ENCODE data around the gene TLL1.

Gene TLL1

DNA sequence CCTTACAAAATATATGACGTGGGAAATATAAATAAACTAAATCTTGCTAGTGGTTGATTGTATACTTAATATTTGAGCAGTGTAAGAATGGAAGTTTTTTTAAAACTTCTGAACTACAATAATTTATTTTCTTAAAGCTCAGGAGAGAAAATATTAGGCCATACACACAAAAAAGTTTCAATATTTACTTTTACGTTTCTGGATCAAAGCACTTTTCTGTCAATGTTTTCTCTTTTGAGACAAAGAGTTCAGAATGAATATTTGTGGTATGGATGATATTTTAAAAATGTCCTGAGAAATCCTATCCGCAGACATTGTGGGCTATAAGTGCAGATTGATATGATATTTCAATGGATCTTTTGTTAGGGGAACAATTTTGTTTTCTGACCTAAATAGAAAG is 109.9 kb downstream of the TLL1 start:
- no peak for DNase-seq

DNA sequence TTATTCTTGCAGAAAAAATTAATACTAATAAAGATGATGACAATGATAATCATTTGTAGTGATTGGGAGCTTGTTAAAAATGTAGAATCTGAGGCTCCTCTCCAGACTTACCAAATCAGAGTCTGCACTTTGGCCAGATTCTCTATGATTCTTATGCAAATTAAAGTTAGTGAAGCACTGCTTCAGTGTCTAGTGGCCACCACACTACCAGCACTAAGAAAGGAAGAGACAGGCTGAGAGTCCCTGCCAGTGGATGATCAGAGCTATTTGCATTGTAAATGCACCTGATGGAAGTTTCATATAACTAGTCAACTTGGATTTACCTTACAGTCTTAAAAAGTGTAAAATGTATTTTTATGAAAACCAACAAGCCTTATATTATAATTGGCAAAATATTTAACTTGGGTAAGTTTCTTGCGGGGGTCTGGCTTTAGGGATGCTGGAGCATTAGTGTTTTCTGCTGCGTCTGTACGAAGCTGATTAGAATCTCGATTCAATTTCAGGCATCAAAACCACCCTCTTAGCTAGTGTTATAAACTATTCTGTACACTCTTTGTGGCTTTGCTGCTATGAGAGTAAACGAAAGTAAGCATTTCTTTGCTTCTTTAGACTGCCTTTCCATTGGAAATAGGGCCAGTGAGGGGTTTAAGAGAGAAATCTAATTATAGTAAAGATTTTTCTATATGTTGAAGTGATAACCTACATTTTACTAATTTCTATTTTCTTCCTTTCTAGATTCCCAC is 114.1 kb downstream of the TLL1 start:
- no peak for DNase-seq

- DNase-seq = peak; percentile 85
Observed at GRCh38 chr4:165991325-165992180, 118.5 kb downstream of the TLL1 start.

DNA sequence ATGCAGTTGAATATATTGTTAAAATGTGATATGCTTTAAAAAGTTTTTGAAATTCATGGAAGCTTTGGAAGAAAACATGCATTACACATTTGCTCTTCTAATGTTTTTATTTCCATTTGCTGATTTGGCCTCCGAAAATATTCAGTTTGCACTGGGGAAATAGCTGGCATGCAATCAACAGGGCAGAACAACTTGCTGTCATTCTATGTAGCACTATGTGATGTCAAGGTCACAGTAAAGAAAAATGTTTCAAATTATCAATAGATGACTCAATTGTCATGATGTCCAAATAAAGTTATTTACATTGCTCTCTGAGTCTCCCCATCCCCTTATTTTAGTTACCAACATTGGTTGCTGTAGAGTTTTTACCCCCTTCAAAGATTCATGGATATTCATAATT is 119.2 kb downstream of the TLL1 start:
- peak; percentile 41 for DNase-seq

GRCh38 chr4:165994701-165995100 is 121.7 kb downstream of the TLL1 start:
- peak; percentile 52 for DNase-seq

GRCh38 chr4:166003811-166004210 is 130.8 kb downstream of the TLL1 start:
- DNase-seq = no peak

DNA sequence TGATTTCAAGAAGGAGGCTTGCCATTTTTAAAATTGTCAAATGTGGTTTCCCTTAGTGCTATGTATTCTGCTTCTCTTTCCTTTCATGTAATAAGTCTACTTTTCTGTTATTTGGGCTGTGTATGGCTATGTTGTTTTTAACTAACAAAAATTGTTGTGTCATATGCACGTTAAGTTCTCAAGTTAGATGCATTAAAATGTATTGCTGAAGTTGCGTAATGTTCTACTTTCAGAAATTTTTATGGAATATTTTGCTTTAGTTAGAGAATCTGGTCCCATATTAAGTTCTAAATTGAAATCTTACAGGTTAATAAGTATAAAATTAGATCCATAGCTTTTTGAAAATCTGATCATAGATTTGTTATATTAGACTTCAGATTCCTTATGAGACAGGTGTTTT is 133.2 kb downstream of the TLL1 start:
- DNase-seq = no peak

DNA sequence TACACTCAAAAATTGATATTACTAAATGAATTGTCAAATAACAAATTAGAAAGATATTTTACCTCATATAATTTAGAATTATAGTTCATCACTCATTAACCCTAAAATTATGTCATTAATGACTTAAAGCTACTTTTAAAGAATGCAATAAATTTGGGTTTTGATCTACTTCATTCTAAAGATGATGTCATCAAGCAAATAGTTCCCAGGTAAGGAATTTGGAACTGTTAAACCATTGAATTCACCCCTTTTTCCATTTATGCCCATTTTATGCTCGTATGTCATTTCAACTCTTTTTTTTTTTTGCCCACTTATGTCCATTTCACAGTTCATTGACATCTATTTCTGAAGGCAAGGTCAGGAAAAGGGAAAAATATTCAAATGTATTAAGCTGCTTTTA is 135.5 kb downstream of the TLL1 start:
- no peak for DNase-seq

GRCh38 chr4:166012129-166013030 is 139.3 kb downstream of the TLL1 start:
- DNase-seq = peak; percentile 34

DNA sequence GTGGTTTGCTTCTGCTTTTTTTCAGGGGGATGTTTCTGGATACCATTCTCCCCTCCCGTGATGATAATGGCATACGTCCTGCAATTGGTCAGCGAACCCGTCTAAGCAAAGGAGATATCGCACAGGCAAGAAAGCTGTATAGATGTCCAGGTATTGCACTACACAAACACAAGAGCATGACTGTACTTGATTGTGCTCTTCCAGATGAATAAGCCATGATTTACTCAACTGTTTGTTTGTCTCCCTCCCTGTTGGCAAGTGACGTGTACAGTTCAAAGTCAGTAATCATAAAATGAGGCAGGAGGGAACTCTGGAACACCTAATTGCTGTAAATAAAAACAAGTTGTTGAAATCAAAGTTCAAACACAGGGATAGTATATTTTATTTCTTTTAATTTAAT is 141.4 kb downstream of the TLL1 start:
- DNase-seq = no peak

DNA sequence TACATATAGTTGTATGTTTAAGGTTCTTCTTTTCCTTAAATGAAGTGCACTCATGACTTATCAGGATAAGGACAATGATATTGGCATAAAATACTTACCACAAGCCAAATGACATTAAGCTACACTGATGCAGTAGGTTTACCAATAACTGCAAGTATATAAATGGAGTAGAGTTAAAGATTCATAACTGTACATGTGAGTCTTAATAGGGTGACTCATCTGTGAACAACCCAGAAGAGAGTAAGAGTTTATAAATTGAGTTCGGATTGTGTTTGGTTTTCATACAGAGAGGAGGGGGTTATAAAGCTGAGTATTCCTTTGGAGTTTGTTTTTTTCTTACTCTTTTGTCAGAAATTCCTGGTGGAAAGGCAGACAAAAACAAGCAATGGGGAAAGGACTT is 144.8 kb downstream of the TLL1 start:
- DNase-seq = no peak

GRCh38 chr4:166019441-166020220 is 146.6 kb downstream of the TLL1 start:
- no peak for DNase-seq

GRCh38 chr4:166021617-166022016 is 148.6 kb downstream of the TLL1 start:
- no peak for DNase-seq

DNA sequence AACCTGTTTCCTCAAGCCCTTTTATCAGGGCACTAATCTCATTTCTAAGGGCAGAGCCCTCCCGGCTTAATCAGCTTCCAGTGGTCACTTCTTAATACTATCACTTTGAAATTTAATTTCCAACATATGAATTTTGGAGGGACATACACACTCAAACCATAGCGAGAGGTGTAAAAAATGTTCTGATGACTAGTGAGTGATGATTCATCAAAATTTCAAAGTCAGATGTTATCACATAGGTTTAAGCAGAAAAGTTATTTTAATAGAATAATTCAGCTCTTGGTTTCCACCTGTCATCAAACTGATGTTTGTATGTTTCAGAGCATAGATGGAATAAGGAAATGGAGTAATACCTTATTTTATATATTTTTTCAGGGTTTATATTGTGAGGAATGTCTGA is 161.9 kb downstream of the TLL1 start:
- no peak for DNase-seq

- no peak for DNase-seq
Observed at GRCh38 chr4:166039822-166040221, 166.8 kb downstream of the TLL1 start.

- DNase-seq = no peak
Observed at GRCh38 chr4:166042510-166043055, 169.5 kb downstream of the TLL1 start.

DNA sequence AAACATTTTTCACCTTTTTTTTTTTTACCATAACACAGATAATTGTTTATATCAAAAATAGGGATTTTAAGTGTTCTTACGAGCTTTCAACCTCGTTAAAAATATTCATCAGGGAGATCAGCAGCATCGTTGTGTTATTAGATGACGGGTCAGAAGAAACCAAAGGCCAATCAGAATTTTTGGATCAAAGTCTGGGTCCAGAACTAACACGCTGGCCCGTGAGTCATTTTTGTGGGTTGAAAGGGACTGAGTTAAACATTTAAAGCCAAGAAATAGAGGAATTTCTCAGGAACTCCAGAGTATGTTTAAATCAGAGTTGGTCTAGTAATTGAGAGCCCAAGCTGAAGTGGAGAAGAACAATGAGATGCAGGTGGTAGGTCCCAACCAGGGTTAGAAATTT is 170.8 kb downstream of the TLL1 start:
- DNase-seq = no peak

DNA sequence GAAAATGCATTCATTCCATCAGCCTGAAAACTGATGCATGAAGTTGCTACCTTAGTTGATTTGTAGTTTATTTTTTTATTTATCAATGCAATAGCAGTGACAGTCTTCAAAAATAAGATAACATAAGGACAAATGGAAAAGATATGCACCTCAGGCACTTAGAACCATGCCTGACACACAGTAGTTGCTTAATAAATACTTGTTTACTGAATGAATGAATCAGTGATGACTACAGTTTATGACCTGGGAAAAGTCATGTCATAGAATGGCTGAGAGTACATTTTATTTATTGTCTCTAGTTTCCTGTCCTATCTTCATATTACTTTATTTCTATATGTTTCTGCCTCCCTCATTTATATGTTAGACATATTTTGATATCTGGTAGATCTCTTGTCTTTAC is 171.8 kb downstream of the TLL1 start:
- no peak for DNase-seq

DNA sequence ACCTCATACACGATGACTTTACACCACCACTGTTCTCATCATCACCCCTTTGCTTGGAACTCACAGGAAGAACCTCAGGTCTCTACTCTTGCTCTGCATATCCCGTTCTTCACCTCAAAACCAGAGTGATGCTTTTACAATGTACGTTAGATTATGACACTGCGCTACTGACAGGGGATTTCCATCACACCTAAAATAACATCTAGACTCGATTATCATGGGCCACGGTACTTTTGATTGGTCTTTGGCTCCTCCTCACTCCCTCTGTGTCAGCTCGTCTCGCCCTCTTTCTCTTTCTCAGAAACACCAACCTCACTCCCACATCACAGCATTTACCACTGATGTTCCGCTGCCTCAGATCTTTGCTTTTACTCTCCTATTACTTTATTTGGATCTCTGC is 172.4 kb downstream of the TLL1 start:
- no peak for DNase-seq

DNA sequence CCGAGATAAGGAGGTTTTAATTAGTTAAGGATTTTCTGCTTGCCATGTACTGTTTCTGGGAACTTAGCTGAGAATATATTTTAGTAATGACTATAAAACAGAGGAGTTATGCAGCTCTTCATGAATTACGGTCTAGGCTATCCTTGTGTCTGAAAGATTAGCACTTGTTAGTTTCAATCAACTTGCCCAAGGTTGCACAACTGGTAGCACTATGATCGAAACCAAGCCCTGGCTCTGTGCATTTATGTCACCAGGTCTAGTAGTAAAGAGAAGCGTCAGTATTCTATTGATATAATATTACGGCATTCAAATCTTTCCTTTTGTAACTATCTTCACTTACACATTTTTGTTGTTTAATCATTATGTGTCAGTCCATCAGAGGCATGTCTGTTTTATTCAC is 176.0 kb downstream of the TLL1 start:
- no peak for DNase-seq

- no peak for DNase-seq
Observed at GRCh38 chr4:166064721-166065120, 191.7 kb downstream of the TLL1 start.

- DNase-seq = no peak
Observed at GRCh38 chr4:166065324-166065723, 192.3 kb downstream of the TLL1 start.
